Glutamatergic neuron (in vitro differentiated cells): ENCODE results near the gene ELOVL6. TPM values are rescaled to one million over a fixed set of nuclear protein-coding genes. Genes with fewer than 3 reads are reported as not detected.

Experiments used
- DNase-seq: peaks from one replicate; pipeline ENCODE4 v3.0.0; 2022
- H3K27ac Mint-ChIP-seq: one replicate; pipeline ENCODE4 v1.8.0; 2020; ENCODE audit warnings: mild to moderate bottlenecking, mixed read lengths, inconsistent platforms; ENCODE audit not compliant: unreplicated experiment
- H3K27me3 Mint-ChIP-seq: one replicate; pipeline ENCODE4 v1.8.0; 2020; ENCODE audit warnings: mild to moderate bottlenecking, moderate library complexity, mixed read lengths, inconsistent platforms; ENCODE audit not compliant: unreplicated experiment
- H3K36me3 Mint-ChIP-seq: one replicate; pipeline ENCODE4 v1.8.0; 2020; ENCODE audit warnings: mild to moderate bottlenecking, mixed read lengths, inconsistent platforms; ENCODE audit not compliant: unreplicated experiment
- H3K4me1 Mint-ChIP-seq: one replicate; pipeline ENCODE4 v1.8.0; 2020; ENCODE audit warnings: mild to moderate bottlenecking, low read depth, mixed read lengths, inconsistent platforms; ENCODE audit not compliant: unreplicated experiment
- H3K4me3 Mint-ChIP-seq: one replicate; pipeline ENCODE4 v1.8.0; 2020; ENCODE audit warnings: mild to moderate bottlenecking, mixed read lengths, inconsistent platforms; ENCODE audit not compliant: unreplicated experiment
- H3K9me3 Mint-ChIP-seq: one replicate; pipeline ENCODE4 v1.8.0; 2020; ENCODE audit warnings: mild to moderate bottlenecking, moderate library complexity, mixed read lengths, inconsistent platforms; ENCODE audit not compliant: unreplicated experiment
- total RNA-seq: library from RNA; stranded (reverse); fragmentation: NEBNext Ultra II Directional; extraction: Animal tissue kit (Norgen Biotek cat#: 25700); gene quantifications from one replicate; pipeline ENCODE4 v1.2.1, GENCODE V29; 2021; ENCODE audit not compliant: unreplicated experiment
- TF ChIP-seq, protein P1 (sequence below): fragments of 200-600 bp; sonication (generic); IDR thresholded peaks from one replicate; pipeline ENCODE4 v1.5.0; 2021; ENCODE audit not compliant: partially characterized antibody, unreplicated experiment

Gene ELOVL6
- total RNA-seq, 1 donor from 2014 or later, result 60.1 TPM

DNA sequence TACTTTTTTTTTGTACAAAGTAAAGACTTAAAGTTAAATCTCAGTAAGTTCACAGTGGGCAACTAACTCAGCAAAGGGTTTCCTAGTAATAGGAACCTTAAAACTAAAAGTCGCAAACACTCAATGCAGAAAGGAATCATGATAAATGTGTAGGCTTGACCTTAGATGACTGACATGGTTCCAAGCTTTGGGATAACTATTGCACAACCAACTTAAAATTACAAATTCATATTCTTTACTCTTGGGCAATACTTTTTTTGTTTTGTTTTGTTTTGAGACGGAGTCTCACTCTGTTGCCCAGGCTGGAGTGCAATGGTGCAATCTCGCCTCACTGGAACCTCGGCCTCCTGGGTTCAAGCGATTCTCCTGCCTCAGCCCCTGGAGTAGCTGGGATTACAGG lies 8.2 kb downstream of the ELOVL6 start:
- Mint-ChIP-seq H3K27me3 (peaks cover 3% of the 10 kb centered on the region), H3K9me3 (peaks cover 3% of the 10 kb centered on the region), H3K27ac (no peak overlapping the region), H3K4me1 (peaks cover 11% of the 10 kb centered on the region), H3K4me3 (no peak overlapping the region), H3K36me3 (no peaks in the 10 kb centered on the region)
- TF ChIP-seq, protein P1, sequence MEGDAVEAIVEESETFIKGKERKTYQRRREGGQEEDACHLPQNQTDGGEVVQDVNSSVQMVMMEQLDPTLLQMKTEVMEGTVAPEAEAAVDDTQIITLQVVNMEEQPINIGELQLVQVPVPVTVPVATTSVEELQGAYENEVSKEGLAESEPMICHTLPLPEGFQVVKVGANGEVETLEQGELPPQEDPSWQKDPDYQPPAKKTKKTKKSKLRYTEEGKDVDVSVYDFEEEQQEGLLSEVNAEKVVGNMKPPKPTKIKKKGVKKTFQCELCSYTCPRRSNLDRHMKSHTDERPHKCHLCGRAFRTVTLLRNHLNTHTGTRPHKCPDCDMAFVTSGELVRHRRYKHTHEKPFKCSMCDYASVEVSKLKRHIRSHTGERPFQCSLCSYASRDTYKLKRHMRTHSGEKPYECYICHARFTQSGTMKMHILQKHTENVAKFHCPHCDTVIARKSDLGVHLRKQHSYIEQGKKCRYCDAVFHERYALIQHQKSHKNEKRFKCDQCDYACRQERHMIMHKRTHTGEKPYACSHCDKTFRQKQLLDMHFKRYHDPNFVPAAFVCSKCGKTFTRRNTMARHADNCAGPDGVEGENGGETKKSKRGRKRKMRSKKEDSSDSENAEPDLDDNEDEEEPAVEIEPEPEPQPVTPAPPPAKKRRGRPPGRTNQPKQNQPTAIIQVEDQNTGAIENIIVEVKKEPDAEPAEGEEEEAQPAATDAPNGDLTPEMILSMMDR, result no peak
- no peak for DNase-seq

DNA sequence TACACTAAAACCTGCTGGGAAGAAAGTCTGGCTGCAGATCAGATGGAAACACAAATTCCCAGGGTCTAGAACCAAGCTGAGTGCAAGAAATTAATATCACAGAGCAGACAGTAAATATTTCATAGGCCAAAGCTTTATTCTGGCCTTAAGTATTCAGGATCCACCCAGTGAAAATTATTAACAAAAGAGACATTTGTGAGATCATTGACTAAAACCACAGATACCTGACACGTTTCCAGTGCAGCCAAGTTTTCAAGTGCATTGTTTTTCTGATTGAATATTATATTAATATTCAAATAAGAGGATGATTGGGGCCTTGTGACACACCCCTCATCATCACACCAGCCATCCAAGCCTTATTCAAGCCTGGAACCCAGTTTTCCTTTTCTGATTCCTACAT lies 10.3 kb downstream of the ELOVL6 start:
- Mint-ChIP-seq H3K9me3 (no peaks in the 10 kb centered on the region), H3K4me3 (no peak overlapping the region), H3K27me3 (no peaks in the 10 kb centered on the region), H3K4me1 (peaks cover 14% of the 10 kb centered on the region), H3K36me3 (no peaks in the 10 kb centered on the region), H3K27ac (no peak overlapping the region)
- TF ChIP-seq, protein P1, result no peak
- DNase-seq, result no peak

DNA sequence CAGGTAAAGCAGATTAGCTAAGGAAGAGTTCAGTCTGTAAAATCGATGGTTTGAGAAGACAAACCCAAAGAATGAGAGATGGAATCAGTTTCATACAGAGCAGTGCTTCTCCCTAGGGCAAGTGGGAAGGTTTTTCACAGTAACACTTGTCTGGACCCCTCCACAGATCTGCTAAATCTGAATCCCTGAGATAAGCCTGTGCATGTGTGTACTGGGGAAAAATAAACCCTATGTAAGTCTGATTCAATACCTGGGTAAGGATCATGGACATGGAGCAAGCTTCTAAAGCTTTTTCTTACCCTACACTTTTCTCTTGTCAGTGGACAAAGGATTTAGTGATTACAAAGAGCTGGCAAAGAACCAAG lies 13.6 kb downstream of the ELOVL6 start:
- no peak for DNase-seq
- H3K4me3 Mint-ChIP-seq, result no peak overlapping the region
- no peak overlapping the region for H3K27ac Mint-ChIP-seq
- H3K36me3 Mint-ChIP-seq, result no peaks in the 10 kb centered on the region
- H3K9me3 Mint-ChIP-seq, result no peaks in the 10 kb centered on the region
- H3K27me3 Mint-ChIP-seq, result no peaks in the 10 kb centered on the region
- H3K4me1 Mint-ChIP-seq, result peaks cover 15% of the 10 kb centered on the region
- TF ChIP-seq, protein P1, result no peak

DNA sequence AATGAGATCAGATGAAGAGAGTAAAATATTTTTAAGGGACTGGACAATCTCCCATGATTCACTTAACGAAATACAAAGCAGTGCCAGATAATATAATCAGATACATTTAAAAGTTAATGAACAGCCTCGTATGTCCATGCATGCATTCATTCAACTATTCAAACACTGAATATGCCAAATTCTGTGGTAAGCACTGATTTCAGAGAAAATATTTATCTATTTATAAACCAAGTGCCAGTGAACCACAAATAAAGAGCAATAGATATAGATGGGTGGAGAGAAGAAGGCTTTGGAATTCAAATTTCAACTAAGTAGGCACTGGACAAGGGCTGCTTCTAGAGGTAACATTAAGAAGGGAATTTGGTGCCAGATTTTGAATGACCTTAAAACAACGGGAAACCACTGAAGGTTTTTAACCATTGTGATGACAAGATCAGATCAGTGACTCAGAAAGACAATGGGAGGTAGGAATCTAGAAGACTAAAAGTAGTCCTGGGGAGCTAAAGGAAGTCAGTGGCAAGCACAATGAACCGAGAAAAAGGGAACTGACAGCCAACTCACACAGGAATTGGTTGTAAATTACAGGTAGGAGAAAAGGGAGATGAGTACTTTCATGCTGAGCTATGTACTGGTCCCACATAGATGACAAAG lies 14.2 kb downstream of the ELOVL6 start:
- Mint-ChIP-seq H3K27ac (peak overlapping the region; percentile 6), H3K27me3 (no peaks in the 10 kb centered on the region), H3K9me3 (no peaks in the 10 kb centered on the region), H3K4me1 (peaks cover 15% of the 10 kb centered on the region), H3K36me3 (no peaks in the 10 kb centered on the region), H3K4me3 (no peak overlapping the region)
- TF ChIP-seq, protein P1, result no peak
- DNase-seq, result no peak

DNA sequence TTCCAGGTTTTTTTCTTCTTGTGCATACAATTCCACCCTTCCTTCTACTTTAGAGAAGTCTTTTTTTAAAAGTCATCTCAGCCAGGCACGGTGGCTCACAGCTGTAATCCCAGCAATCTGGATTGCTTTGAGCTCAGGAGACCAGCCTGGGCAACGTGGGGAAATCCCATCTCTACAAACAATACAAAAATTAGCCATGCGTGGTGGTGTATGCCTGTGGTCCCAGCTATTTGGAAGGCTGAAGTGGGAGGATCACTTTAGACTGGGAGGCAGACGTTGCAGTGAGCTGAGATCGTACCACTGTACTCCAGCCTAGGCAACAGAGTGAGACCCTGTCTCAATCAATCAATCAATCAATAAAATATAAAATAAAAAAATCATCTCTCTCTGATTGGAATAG lies 14.8 kb downstream of the ELOVL6 start:
- no peak for DNase-seq
- H3K36me3 Mint-ChIP-seq, result no peaks in the 10 kb centered on the region
- no peaks in the 10 kb centered on the region for H3K27me3 Mint-ChIP-seq
- H3K27ac Mint-ChIP-seq, result no peak overlapping the region
- H3K9me3 Mint-ChIP-seq, result no peaks in the 10 kb centered on the region
- TF ChIP-seq, protein P1, result no peak
- peaks cover 15% of the 10 kb centered on the region for H3K4me1 Mint-ChIP-seq
- H3K4me3 Mint-ChIP-seq, result no peak overlapping the region
